ENCODE data around the gene CFAP61.

GRCh38 chr20:20265210-20265609 lies 212.9 kb downstream of the CFAP61 start:
- TF ChIP-seq CTCF (IDR thresholded peaks at IDR 0.05) (no peak), POLR2A (IDR thresholded peaks at IDR 0.05; ENCODE audit: low read depth) (no peak)
